ENCODE measurements around the gene OOEP.
"Not testable (repeated sequence)": the region's sequence is repeated elsewhere in the genome, so short reads cannot be mapped to it uniquely, and the experiment has no call there.

OOEP gene

DNA sequence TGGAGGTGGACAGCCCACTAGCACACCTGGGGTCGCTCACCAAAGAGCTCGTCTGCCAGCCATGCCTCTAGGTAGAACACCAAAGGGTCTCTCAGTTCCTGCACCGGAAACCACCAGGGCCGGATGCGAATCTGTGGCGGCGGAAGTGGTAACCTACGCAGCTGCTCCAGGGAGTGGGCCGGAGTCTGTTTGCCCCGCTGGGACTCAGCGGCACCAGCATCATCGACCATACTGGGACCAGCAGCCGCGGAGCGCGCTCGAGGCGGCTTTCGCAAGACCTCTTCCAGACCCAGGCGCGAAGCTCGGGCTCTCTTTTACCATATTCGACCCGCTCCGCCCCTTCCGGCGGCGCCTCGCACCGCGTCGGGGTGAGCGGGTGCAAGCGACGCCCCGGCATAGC, at the start of gene OOEP:
TSS of gene OOEP (minus strand) at position 335 of the 400 bp plus-strand sequence. CDS start at position 230, 105 bp downstream.
- DNase-seq = no peak

DNA sequence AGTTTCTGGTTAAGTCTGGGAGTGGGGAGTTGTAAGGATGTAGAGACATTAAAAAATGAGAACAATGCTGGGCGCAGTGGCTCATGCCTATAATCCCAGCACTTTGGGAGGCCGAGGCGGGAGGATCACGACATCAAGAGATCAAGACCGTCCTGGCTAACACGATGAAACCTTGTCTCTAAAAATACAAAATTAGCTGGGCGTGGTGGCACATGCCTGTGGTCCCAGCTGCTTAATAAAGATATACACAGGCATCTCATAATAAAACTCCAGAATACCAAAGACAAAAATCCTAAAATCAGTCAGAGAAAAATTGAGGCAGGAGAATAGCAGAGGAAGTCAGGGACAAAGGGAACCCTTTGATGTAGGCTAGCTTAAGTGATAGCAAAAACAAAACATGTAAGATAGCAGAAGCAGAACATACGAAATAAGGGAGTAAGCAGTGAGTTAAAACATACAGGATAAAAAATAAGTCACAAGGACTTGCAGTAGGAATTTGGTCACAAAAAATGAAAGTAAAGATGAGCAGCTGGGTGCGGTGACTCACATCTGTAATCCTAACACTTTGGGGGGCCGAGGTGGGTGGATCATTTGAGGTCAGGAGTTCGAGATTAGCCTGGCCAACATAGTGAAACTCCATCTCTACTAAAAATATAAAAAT, 48.5 kb upstream of the OOEP start:
- DNase-seq = no peak

- no peak for DNase-seq
Observed at GRCh38 chr6:73413102-73413501, 43.4 kb upstream of the OOEP start.

DNA sequence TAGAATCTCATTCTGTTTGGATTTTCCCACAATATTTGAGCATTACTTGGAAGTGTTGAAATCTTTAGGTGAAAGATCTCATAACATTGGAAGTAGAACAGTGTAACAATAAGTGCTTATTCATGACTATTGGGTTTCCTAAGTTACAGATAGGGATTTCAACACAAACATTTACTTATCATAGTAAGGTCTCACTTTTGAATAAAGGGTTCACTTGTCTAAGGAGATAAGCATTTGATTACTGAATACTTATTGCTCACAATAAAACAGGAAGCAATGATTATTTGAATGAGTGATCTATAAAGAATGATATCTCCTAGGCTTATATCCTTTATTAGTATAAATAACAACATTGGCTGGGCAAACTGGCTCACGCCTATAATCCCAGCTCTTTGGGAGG, 39.7 kb upstream of the OOEP start:
- DNase-seq = no peak

GRCh38 chr6:73400656-73401055, 31.0 kb upstream of the OOEP start:
- no peak for DNase-seq

DNA sequence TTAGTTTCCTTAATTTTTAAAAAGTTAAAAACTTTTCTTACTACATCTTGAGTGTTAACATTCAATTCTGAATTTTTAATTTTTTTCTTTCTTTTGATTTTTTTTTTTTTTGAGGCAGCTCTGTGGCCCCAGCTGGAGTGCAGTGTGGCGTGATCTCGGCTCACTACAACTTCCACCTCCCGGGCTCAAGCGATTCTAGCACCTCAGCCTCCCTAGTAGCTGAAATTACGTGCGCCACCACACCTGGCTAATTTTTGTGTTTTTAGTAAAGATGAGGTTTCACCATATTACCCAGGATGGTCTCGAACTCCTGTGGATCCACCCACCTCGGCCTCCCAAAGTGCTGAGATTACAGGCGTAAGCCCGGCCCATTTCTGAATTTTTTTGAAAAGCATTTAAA, 26.2 kb upstream of the OOEP start:
- DNase-seq = no peak

DNA sequence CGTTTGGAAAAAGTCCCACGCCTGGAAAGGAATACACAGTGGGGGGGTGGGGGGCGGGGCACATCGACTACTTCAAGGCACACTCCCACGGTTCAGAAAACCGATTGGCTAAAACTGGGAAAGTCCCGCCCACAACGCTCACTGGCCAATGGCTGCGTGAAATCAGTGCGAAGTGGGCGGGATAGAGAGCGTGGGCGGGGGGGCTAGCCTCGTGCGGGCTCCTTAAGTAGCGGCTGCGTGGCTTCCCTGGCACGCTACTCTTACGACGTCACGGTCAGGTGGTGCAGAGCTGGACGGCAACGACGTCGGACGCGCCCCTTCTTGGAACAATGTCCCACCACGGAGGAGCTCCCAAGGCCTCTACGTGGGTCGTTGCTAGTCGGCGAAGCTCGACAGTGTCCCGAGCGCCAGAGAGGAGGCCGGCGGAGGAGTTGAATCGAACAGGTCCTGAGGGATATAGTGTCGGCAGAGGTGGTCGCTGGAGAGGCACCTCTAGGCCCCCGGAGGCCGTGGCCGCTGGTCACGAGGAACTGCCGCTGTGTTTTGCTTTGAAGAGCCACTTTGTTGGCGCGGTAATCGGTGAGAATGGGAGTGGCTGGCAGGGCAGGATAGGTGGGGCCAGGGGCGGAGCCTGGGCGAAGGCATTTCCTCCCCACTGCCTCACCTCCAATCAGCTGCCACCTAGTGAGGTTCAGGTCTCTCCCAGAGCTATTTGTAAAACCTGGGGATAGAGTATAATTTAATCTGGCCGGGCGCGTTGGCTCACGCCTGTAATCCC, 25.1 kb upstream of the OOEP start, which contains the start of gene DDX43:
TSS of gene DDX43 (plus strand) at position 252 of the 778 bp plus-strand sequence. CDS start at position 330, 78 bp downstream.
- DNase-seq = peak in 9 of 56 donors; percentile 2 to 24 (median 5)

DNA sequence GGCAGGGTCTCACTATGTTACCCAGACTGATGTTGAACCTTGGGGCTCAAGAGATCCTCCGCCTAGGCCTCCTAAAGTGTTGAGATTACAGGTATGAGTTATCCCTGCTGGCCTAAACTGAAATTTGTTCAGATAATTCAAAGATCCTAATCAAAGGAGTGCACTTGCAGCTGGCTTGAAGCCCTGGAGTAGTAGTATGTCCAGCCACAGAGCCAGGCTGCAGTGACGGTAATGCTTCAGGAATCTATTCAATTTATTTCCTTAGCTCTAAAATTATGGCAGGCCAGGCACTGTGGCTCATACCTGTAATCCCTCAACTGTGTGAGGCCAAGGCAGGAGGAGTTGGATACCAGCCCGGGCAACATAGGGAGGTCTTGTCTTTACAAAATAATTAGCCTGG, 23.6 kb upstream of the OOEP start:
- no peak for DNase-seq

DNA sequence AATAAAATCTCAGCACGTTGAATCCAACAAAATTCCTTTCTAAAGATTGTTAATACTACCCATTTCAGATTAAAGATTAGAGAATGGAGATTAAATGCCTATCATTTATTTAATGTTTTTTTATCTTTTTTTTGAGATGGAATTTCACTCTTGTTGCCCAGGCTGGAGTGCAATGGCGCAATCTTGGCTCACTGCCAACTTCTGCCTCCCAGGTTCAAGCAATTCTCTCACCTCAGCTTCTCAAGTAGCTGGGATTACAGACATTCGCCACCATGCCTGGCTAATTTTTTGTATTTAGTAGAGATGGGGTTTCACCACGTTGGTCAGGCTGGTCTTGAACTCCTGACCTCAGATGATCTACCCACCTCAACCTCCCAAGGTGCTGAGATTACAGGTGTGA, 22.5 kb upstream of the OOEP start:
- not testable (repeated sequence) for DNase-seq

- DNase-seq = no peak
Observed at GRCh38 chr6:73391675-73392074, 22.0 kb upstream of the OOEP start.

- no peak for DNase-seq
Observed at GRCh38 chr6:73389854-73390253, 20.2 kb upstream of the OOEP start.

GRCh38 chr6:73388800-73389512, 19.3 kb upstream of the OOEP start:
- peak in 23 of 56 donors; percentile 2 to 45 (median 12) for DNase-seq

DNA sequence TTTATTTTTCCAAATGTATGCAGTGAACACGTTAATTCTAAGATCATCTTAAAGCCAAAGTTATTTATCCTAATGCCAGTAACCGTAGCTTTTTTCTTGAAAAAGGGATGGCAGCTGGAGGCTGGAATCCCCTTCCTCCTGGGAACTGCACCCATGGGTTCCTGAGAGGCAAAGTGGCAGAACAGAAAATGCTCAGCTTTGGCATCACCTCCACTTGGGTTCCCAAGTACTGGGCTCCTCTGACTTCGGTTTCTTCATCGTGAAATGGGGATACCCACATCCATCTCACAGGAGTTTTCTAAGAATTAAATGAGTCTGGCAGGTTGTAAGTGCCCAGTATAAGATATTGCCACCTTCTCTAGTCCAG, 18.7 kb upstream of the OOEP start:
- peak in 1 of 56 donors; percentile 2 for DNase-seq

- DNase-seq = no peak
Observed at GRCh38 chr6:73382462-73383113, 12.9 kb upstream of the OOEP start.

- not testable (repeated sequence) for DNase-seq
Observed at GRCh38 chr6:73381531-73381930, 11.8 kb upstream of the OOEP start.

DNA sequence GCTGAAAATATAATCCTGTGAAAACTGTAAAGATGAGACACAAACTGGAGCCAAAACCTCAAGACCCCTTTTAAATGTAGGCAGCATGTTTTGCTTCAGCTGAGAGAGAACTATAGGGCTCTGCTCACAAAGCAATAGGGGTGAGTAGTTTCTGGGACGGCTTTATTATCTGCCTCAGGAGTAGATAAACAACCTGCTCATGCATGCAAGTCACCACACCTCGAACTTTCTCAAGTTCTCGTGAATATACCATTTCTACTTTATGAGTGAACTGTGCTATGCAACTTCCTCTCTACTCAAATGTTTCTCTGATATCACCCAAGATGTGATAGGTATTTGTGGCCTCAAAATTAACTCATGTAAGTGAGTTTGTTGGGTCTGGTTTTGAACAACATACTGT, 7.5 kb upstream of the OOEP start:
- DNase-seq = no peak

- DNase-seq = no peak
Observed at GRCh38 chr6:73375216-73375615, 5.5 kb upstream of the OOEP start.

GRCh38 chr6:73372516-73372915, 2.8 kb upstream of the OOEP start:
- DNase-seq = peak in 17 of 56 donors; percentile 3 to 55 (median 15)

- DNase-seq = no peak
Observed at GRCh38 chr6:73371984-73372383, 2.3 kb upstream of the OOEP start.

GRCh38 chr6:73369157-73369556, 540 bp downstream of the OOEP start:
- no peak for DNase-seq

DNA sequence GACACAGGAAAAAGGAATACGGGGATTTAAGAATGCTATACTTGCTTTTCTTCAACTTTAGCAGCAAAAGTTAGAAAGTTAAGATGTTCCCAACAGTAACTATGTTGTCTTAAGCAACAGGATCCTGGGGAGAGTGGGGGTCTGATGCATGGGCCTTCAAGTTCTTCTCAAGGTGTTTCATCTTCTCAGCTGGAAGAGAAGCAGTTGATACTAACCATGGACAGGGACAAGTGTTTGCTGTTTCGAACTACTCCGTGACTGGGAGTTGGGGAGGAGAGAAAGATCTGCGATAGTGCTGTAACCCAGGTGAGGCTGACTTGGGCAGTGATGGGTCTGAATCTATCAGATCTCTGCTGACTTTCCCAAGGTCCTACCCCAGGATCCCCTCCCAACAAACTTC, 1.0 kb downstream of the OOEP start:
- no peak for DNase-seq

Measured in nucleus accumbens (tissue), 56 donors.